Measurements from ENCODE around the gene BACE1-AS.

DNA sequence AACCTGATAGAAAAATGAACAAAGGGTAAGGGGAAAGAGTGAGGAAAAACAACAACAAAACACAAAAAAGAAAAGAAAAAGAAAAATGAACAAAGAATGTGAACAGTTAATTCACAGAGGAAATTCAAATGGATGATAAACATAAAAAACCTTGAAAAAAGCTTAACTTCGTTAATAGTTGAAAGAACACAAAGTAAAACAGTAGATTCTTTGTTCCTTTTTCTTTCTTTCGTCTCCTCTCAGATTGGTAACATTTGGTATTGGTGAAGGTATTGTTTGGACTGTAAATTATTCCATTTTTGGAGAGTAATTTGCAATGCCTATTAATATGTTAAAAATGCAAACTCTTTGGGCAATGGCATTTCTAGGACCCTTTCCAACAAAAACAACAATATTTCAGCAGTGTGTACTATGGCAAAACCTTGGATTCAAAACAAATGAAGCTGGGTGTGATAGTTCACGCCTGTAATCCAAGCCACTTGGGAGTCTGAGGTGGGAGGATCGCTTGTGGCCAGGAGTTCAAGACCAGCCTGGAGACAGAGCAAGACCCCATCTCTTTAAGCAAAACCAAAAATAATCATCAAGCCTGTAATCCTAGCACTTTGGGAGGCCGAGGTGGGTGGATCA lies 28.2 kb downstream of the BACE1-AS start:
- TF ChIP-seq, protein P1, sequence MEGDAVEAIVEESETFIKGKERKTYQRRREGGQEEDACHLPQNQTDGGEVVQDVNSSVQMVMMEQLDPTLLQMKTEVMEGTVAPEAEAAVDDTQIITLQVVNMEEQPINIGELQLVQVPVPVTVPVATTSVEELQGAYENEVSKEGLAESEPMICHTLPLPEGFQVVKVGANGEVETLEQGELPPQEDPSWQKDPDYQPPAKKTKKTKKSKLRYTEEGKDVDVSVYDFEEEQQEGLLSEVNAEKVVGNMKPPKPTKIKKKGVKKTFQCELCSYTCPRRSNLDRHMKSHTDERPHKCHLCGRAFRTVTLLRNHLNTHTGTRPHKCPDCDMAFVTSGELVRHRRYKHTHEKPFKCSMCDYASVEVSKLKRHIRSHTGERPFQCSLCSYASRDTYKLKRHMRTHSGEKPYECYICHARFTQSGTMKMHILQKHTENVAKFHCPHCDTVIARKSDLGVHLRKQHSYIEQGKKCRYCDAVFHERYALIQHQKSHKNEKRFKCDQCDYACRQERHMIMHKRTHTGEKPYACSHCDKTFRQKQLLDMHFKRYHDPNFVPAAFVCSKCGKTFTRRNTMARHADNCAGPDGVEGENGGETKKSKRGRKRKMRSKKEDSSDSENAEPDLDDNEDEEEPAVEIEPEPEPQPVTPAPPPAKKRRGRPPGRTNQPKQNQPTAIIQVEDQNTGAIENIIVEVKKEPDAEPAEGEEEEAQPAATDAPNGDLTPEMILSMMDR (IDR thresholded peaks at IDR 0.05): no peak
- TF ChIP-seq POLR2A (IDR thresholded peaks at IDR 0.05) (no peak), EP300 (IDR thresholded peaks at IDR 0.05) (no peak)

Data from tibial nerve (tissue), 4 donors.